GM19372 (cell line): Measurements from ENCODE around the gene SCIMP.
"Not testable (repeated sequence)": the region's sequence is repeated elsewhere in the genome, so short reads cannot be mapped to it uniquely, and the experiment has no call there.

Experiments
- ATAC-seq: cut with Tn5 transposase; IDR thresholded peaks from one replicate; pipeline ENCODE4 v1.9.1; 2021; ENCODE audit warnings: mild to moderate bottlenecking, low read depth, moderate library complexity; ENCODE audit not compliant: unreplicated experiment

The SCIMP gene

DNA sequence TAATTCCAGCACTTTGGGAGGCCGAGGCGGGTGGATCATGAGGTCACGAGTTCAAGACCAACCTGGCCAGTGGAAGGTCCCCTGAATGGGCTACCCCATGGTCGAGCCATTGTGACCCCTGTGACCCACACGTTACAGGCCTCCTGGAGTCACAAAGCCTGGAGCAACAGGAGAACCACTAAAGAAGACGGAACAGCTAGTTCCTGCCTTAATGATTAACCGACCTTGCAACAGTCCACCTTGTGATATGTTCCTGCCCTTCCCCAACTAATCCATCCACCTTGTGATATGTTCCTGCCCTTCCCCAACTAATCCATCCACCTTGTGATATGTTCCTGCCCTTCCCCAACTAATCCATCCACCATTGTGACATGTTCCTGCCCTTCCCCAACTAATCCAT, 5.1 kb upstream of the SCIMP start:
- ATAC-seq: not testable (repeated sequence)

GRCh38 chr17:5238333-5238732, 3.7 kb upstream of the SCIMP start:
- ATAC-seq: no peak

DNA sequence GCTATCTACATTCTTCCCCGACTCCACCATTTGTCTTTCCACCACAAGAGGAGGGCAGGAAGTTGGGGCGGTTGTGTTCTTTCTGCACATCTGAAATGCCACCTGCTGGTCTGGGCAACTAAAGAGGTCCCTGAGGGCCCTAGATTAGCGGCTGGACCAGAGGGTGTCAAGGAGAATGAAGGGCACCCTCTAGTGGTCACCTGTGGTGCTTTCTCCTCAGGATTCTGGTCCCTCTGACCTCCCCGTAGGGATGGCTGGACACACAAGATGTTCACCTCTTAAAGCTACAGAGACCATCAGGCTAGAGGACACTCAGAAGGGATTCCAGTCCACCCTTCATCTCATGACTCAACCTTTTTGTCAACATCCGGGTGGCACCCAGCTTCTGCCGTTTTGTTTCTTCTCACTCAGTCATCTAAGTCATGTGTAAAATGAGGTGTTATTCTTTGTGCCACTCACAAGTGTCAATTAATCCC, 2.9 kb upstream of the SCIMP start:
- no peak for ATAC-seq

DNA sequence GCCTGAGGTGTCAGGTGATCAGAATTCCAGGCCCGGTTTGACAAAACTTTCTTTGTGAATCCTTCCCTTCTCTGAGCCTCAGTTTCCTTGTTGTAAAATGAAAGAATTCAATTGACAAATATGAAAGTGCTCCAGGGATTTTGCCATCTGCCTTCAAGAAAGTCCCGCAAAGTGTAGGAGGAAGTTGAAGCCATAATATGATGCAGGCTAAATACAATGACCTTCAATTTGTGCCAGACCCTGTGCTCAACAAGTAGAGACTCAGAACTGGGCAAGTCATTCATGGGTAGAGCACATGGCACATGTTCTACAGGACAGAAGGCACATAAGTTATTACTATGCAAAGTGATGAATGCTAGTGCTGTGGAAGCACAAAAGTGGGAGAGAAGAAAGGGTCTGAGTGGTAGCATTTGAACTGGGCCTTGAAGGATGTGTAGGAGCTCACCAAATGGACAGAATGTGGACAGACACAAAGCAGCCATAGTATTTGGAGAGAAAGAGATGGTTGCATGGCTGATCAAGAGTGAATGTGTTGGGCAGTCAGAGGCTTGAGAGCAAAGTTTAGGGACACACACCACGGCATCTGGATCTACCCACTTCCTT, 2.4 kb upstream of the SCIMP start:
- no peak for ATAC-seq

DNA sequence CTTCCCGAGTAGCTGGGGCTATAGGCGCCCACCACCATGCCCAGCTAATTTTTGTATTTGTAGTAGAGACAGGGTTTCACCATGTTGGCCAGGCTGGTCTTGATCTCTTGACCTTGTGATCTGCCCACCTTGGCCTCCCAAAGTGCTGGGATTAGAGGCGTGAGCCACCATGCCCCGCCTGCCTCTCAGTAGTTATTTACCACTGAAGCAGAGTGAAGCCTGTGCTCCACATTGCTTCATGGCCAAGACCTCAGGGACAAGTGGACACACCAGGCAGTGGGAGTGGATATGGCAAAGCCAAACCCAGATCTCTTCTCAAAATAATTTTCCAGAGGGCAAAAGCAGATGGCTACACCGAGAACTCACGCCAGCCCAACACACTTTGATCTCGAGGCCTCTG, 1.2 kb downstream of the SCIMP start:
- ATAC-seq: not testable (repeated sequence)

- ATAC-seq: no peak
These were observed 7.5 kb downstream of the SCIMP start for GRCh38 chr17:5226940-5227878.

DNA sequence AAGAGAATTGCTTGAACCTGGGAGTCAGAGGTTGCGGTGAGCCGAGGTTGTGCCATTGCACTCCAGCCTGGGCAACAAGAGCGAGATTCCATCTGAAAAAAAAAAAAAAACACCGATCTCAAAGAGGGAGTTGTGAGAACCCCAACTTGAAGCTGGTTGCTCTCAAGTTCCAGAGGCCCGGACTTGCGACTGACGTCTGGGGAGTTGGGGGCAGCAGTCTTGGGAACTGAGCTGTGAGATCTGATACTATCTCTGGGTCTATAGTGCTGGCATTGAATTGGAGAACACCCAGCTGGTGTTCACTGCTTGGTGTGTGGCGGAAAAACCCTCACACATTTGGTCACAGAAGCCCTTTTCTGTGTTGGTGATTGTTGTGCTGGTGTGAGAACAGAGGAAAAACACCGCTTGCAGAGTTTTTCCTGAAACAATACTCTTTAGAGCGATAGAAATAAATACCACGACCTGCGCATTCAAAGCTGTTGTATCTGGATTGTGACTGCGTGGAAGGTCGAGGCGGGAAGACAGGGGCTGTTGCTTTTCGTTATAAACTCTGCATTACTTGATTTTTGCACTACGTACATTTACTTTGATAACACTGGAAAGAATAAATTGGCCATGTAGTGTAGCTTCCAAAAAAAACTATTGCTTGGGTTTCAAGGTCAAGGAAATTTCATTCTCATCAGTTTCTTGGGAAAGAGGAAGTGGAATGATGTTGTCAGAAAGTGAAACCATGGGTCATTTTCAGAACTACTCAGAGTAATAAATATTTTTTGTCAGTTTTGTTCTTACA, 8.8 kb downstream of the SCIMP start:
- no peak for ATAC-seq

GRCh38 chr17:5221912-5222311, 12.7 kb downstream of the SCIMP start:
- ATAC-seq: not testable (repeated sequence)

DNA sequence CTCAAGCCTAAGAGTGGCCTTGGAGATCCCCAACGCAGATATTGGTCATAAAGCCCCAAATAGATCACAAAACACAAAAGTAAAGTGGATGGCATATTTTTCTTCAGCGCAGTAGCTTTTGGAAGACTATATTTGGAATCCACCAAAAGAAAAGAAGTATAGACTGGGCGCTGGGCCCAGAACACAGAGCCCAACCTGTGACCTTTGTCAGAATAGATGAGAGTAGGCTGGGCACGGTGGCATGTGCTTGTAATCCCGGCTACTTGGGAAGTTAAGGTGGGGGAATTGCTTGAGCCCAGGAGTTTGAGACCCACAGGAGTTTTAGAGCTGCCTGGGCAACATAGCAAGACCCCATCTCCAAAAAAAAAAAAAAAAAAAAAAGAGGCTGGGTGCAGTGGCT, 14.6 kb downstream of the SCIMP start:
- no peak for ATAC-seq

DNA sequence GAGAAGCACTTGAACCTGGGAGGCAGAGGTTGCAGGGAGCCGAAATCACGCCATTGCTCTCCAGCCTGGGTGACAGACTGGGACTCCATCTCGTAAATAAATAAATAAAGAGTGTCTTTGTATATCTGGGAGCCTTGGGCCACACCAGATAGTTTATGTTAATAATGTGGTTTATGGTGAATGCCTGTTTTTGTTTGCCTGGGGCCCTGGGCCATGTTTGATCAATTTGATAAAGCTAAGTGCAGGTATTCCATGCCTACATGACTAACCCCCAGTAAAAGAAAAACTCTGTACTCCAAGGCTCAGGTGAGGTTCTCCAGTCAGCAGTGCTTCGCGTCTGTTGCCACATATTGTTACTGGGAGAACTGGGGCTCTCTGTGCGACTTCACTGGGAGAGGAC, 15.1 kb downstream of the SCIMP start:
- no peak for ATAC-seq

DNA sequence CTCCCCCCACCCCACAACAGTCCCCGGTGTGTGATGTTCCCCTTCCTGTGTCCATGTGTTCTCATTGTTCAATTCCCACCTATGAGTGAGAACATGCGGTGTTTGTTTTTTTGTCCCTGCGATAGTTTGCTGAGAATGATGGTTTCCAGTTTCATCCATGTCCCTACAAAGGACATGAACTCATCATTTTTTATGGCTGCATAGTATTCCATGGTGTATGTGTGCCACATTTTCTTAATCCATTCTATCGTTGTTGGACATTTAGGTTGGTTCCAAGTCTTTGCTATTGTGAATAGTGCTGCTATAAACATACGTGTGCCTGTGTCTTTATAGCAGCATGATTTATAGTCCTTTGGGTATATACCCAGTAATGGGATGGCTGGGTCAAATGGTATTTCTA, 17.1 kb downstream of the SCIMP start:
- ATAC-seq: not testable (repeated sequence)

DNA sequence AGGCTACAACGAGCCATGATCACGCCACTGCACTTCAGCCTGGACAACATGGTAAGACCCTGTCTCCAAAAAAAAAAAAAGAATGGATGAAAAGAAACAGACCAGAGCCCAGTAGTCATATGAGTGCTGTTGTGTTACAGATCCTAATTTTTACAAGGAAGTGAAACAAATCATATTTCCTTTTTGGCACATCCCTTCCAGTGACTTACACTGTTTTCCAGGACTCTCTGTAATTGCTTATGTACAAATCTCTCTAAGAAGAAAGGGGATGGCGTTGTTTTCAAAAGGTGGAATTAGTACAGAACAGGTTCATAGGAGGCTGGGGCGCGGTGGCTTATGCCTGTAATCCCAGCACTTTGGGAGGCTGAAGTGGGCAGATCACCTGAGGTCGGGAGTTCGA, 23.2 kb downstream of the SCIMP start:
- no peak for ATAC-seq

DNA sequence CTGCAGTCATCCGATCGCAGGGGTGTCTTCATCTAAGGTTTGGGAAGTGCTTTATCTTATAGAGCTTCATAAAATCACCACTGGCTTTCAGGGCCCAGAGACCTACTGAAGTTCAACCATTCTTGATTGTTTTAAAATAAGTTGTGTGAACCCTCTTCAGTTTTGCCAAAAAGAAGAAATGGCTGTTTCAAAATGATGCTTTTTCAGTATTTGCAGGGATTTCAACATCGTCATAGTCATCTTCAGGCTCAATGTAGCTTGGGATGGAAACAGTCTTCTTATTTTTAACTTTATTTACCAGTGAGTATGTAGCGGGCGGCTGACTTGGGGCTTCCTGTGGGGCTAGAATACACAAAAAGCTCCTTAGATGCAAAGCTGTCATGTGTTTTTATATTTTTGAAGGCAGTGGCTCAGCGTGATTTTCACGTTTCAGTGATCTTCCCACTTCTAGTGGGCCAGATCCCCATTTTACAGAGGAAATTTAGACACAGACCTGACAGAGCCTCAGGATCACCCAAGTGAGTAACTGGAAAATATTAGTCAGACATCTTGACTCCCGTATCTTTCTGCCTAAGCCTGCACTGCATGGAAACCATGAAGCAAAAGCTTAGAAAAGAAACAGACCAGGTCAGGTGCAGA, 23.9 kb downstream of the SCIMP start:
- no peak for ATAC-seq

GRCh38 chr17:5210091-5210490, 24.6 kb downstream of the SCIMP start:
- ATAC-seq: no peak

- no peak for ATAC-seq
These were observed 25.3 kb downstream of the SCIMP start for GRCh38 chr17:5209396-5209795.

- ATAC-seq: no peak
These were observed 30.8 kb downstream of the SCIMP start for GRCh38 chr17:5203908-5204294.

- ATAC-seq: no peak
These were observed 31.3 kb downstream of the SCIMP start for GRCh38 chr17:5203178-5203907.

DNA sequence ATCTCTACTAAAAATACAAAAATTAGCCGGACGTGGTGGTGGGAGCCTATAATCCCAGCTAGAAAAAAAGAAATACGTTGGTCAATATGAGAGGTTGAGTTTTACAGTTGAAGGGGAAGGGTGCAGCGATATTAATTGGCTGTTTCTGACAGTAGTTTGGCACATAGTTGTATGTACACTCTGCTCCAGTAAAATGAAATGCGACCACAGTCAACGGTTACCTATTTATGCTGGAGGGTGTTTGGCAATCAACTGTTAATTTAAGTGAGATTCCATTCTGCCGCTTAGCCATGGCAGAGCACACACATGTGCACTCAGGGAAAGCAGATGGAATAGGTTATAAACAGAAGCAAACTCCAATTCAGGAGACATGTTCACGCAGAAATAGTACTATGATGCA, 33.6 kb downstream of the SCIMP start:
- no peak for ATAC-seq

DNA sequence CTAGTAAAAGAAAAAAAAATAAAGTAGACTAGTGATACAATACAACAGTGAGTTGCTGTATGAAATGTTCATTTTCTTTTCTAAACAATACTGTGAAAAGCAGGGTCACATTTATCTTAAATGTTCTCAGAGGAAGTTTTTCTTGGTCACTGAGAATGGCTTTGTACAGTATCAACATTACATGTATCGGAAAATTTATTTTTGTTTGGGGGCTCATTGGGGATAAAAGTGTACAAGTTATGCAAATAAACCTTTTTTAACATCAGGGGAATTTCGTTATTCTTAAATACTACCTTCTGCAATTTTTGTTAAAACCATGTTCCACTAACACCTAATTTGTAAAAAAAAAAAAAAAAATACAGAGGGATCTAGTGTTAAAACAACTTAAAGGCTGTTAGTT, 34.3 kb downstream of the SCIMP start:
- ATAC-seq: no peak

DNA sequence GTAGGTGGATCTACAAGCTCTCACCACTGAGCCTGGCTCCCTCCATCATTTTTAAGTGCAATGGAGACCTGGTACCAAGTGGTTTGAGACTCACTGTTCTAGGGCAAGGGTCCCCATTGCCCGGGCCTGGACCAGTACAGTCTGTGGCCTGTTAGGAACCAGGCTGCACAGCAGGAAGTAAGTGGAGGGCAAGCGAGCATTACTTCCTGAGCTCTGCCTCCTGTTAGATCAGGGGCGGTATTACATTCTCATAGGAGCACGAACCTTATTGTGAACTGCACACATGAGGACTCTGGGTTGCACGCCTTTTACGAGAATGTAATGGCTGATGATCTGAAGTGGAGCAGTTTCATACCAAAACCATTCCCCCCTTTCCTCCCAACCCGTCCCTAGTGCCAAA, 36.2 kb downstream of the SCIMP start:
- no peak for ATAC-seq
